Measurements from ENCODE around the gene PAPPA2.
A peak's percentile ranks its signal among the peaks of the same experiment; 100 is the strongest.

The PAPPA2 gene

DNA sequence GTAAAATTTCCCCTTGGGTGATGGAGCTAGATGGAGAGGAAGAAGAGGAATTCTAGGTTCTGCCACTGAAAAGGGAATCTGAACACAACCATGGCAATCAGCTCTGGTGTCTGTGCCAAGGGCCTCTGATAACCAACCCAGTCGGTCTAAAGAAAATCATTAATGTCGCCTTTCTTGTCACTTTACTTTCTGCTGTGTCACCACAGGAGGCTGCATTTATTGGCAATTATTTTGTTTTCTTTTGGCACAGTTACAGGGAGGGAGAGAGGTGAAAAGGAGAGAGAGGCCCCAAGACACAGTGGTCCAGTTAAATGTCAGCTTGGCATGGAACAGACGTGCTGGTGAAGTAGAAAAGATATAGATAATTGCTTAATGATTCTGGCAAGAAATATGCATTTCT, 414.6 kb downstream of the PAPPA2 start:
- H3K4me3 ChIP-seq (ENCODE audit: low read length) = no peak overlapping the region
- DNase-seq (ENCODE audit: low read depth) = no peak
- no peak for TF ChIP-seq CTCF (conservative IDR thresholded peaks at IDR 0.05; ENCODE audit: low read length)

DNA sequence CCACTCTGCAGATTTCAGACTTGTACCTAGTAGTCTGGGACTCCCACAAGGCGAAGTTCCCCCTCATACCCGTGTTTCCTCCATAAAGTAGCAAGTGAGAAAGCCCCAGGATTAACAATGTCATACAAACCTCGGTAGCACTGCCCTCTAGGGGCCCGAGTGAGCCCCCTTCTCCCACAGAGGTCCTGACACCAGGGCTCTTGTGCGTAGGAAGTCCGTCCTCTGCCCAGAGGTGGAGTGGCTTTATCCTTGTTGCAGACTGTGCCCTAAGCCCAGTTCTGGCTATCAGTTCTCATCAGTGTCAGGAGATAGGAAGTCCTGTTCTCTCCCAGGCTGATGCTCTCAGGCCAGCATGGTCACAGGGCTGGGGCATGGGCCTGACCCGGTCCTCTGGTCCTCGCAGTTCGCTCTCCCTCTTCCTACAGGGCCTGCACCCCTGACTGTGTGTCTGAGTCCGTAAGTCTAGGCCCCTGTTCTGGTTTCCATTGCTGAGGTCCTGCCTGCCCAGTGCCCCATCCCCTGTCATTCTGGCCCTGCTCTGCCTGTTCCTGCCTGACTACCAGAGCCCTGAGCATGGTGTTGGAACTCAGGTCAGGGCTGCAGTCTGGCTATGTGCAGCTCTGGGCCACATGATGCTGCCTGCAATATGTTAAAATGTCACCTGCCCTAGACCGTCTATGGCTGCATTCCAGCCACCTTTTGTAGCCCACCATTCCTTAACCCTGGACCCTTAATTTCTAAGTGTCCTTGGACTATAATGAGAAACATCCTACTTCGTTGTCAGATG, 416.0 kb downstream of the PAPPA2 start:
- H3K4me3 ChIP-seq (ENCODE audit: low read length) = no peak overlapping the region
- DNase-seq (ENCODE audit: low read depth) = no peak
- no peak for TF ChIP-seq CTCF (conservative IDR thresholded peaks at IDR 0.05; ENCODE audit: low read length)

DNA sequence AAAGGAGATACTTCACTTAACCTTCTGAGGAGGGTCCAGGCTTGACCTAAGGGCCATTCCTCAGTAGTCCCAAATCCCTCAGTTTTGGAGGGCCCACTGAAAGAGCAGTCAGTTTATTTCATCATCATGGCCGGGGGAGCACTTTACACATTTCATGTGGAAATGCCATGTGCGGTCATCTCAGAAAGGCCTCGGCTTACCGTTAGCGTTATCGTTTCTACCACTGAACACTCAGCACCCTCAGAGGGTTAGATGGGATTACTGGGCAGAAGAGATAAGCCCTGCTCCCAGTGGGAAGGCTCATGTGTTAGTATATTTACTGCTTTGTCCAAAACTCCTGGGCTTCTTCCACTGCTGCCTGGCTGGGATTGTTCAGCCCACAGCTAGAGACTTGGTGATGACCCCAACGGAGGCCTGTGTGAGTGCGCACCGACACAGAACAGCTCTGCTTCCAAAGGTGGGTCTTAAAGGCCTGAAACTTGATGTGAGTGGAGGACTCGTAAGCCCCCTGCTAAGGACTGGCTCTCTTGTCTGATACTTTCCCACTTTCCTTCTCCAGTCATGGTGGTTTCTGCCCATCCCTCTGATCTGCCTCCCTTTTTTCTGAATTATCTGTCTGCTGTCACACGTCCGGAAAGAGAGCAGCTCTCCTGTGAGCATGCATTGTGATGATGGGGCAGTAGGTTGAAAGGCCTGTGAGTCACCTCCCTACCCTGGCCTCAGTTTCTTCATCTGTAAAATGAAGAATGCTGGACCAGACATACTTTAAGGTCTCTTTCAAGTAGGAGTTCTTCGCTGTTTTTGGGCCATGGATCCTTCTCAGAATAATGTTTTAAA, 417.0 kb downstream of the PAPPA2 start:
- no peak for DNase-seq (ENCODE audit: low read depth)

GRCh38 chr1:176880955-176881595, 418.1 kb downstream of the PAPPA2 start:
- no peak overlapping the region for H3K4me3 ChIP-seq (ENCODE audit: low read length)
- DNase-seq (ENCODE audit: low read depth) = peak; percentile 68
- peak; percentile 88 for TF ChIP-seq CTCF (conservative IDR thresholded peaks at IDR 0.05; ENCODE audit: low read length)

More for the DNA sequence above, 417.0 kb downstream of the PAPPA2 start:
- TF ChIP-seq CTCF (conservative IDR thresholded peaks at IDR 0.05; ENCODE audit: low read length) = no peak
- H3K4me3 ChIP-seq (ENCODE audit: low read length) = no peak overlapping the region

GRCh38 chr1:176884286-176884685, 421.3 kb downstream of the PAPPA2 start:
- TF ChIP-seq CTCF (conservative IDR thresholded peaks at IDR 0.05; ENCODE audit: low read length) = no peak
- no peak for DNase-seq (ENCODE audit: low read depth)
- H3K4me3 ChIP-seq (ENCODE audit: low read length) = no peak overlapping the region

GRCh38 chr1:176884911-176885310, 421.9 kb downstream of the PAPPA2 start:
- DNase-seq (ENCODE audit: low read depth) = no peak
- H3K4me3 ChIP-seq (ENCODE audit: low read length) = no peak overlapping the region
- no peak for TF ChIP-seq CTCF (conservative IDR thresholded peaks at IDR 0.05; ENCODE audit: low read length)

Data from AG10803 (cell line).